Measurements from ENCODE around the gene CLEC20A.

Gene CLEC20A

GRCh38 chr1:178513278-178513983 lies 16.7 kb upstream of the CLEC20A start:
- no peak overlapping the region for H3K4ac ChIP-seq (ENCODE audit: low read depth, low read length)
- no peak overlapping the region for H3K4me3 ChIP-seq (ENCODE audit: low read length)
- no peak overlapping the region for H3K23ac ChIP-seq (ENCODE audit: low read length)
- H4K5ac ChIP-seq (ENCODE audit: low read length), result no peak overlapping the region
- WGBS (ENCODE audit: extremely low coverage, insufficient coverage, low lambda C conversion rate), result no CpG with 5 or more reads among the region's 14 CpGs
- H3K79me2 ChIP-seq (ENCODE audit: control insufficient read depth, insufficient read depth, low read length), result no peaks in the 10 kb centered on the region
- H4K8ac ChIP-seq (ENCODE audit: low read depth, low read length), result no peak overlapping the region
- peak; percentile 42 for DNase-seq
- no peak overlapping the region for H3K18ac ChIP-seq (ENCODE audit: low read length)
- no peak overlapping the region for H2BK5ac ChIP-seq (ENCODE audit: low read length)
- no peaks in the 10 kb centered on the region for H3K79me1 ChIP-seq (ENCODE audit: low read length)
- H2BK120ac ChIP-seq (ENCODE audit: low read depth, low read length), result no peak overlapping the region
- H3K27ac ChIP-seq (ENCODE audit: low read depth, low read length), result no peak overlapping the region
- H2AK5ac ChIP-seq (ENCODE audit: low read length), result no peak overlapping the region
- H2BK15ac ChIP-seq (replicated peaks; ENCODE audit: low read depth), result no peak overlapping the region
- H3K27me3 ChIP-seq (ENCODE audit: insufficient read depth, low read length, poor library complexity), result no peaks in the 10 kb centered on the region
- no peak overlapping the region for H3K9ac ChIP-seq (ENCODE audit: low read length)
- H3K36me3 ChIP-seq (ENCODE audit: control insufficient read depth, insufficient read depth, low read length), result no peaks in the 10 kb centered on the region
- no peaks in the 10 kb centered on the region for H3K4me1 ChIP-seq (ENCODE audit: control insufficient read depth, low read depth, low read length)
- H3K56ac ChIP-seq (ENCODE audit: low read length), result no peak overlapping the region
- H3K4me2 ChIP-seq (ENCODE audit: low read length), result no peak overlapping the region

DNA sequence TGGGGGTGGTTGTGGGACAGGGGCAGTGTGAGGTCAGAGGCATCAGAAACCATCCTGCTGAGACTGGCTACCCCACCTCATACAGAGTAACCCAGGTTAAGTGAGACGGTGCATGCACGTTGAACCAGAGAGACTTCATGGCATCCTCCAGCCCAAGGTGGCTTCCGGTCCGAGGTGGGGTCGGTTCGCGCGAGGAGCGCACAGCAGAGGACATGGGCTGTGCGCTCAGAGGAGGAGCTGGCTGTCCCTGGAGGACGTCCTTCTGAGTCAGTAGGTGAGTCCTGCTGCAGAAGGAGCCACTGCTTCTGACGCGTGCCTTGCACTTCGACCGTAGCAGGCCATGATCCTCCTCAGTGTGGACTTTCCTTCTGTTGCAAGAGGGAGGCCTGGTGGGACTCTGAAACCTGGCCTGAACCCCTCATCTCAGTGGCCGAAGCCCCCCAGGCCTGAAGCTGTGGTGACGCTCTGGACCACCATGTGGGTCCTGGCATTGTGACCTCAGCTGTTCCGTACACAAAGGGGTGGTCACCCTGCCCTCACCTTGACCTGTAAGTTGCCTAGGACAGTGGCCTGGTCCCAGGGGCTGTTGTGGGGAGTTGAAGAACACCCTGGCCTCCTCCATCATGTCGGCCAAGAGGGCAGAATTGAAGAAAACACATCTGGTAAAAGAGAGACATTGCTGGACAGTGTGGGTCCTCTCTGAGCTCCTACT lies 16.0 kb upstream of the CLEC20A start, which contains the start of gene TEX35:
Gene TEX35, plus strand, starts transcription at position 544 of the 712 bp plus-strand sequence. Its CDS starts 80 bp downstream, at position 624.
- H4K5ac ChIP-seq (ENCODE audit: low read length), result no peak within 1 kb of the TSS
- H3K18ac ChIP-seq (ENCODE audit: low read length), result no peak within 1 kb of the TSS
- no peak within 1 kb of the TSS for H3K4ac ChIP-seq (ENCODE audit: low read depth, low read length)
- H3K36me3 ChIP-seq (ENCODE audit: control insufficient read depth, insufficient read depth, low read length), result no peaks in the 10 kb centered on the region
- no peak within 1 kb of the TSS for H3K23ac ChIP-seq (ENCODE audit: low read length)
- H2BK5ac ChIP-seq (ENCODE audit: low read length), result no peak within 1 kb of the TSS
- H3K4me2 ChIP-seq (ENCODE audit: low read length), result no peak within 1 kb of the TSS
- no peak within 1 kb of the TSS for H2BK15ac ChIP-seq (replicated peaks; ENCODE audit: low read depth)
- no peak within 1 kb of the TSS for H3K56ac ChIP-seq (ENCODE audit: low read length)
- no peak within 1 kb of the TSS for H3K9ac ChIP-seq (ENCODE audit: low read length)
- H3K4me3 ChIP-seq (ENCODE audit: low read length), result no peak within 1 kb of the TSS
- H3K4me1 ChIP-seq (ENCODE audit: control insufficient read depth, low read depth, low read length), result no peaks in the 10 kb centered on the region
- no peak for DNase-seq
- no peaks in the 10 kb centered on the region for H3K27me3 ChIP-seq (ENCODE audit: insufficient read depth, low read length, poor library complexity)
- no peak within 1 kb of the TSS for H4K8ac ChIP-seq (ENCODE audit: low read depth, low read length)
- no peak within 1 kb of the TSS for H2BK120ac ChIP-seq (ENCODE audit: low read depth, low read length)
- no CpG with 5 or more reads among the region's 19 CpGs for WGBS (ENCODE audit: extremely low coverage, insufficient coverage, low lambda C conversion rate)
- H3K79me2 ChIP-seq (ENCODE audit: control insufficient read depth, insufficient read depth, low read length), result no peaks in the 10 kb centered on the region
- no peak within 1 kb of the TSS for H2AK5ac ChIP-seq (ENCODE audit: low read length)
- no peaks in the 10 kb centered on the region for H3K79me1 ChIP-seq (ENCODE audit: low read length)
- H3K27ac ChIP-seq (ENCODE audit: low read depth, low read length), result no peak within 1 kb of the TSS

- H3K27ac ChIP-seq (ENCODE audit: low read depth, low read length), result no peak overlapping the region
- no peaks in the 10 kb centered on the region for H3K79me2 ChIP-seq (ENCODE audit: control insufficient read depth, insufficient read depth, low read length)
- no CpG with 5 or more reads among the region's 4 CpGs for WGBS (ENCODE audit: extremely low coverage, insufficient coverage, low lambda C conversion rate)
- H3K23ac ChIP-seq (ENCODE audit: low read length), result no peak overlapping the region
- H4K8ac ChIP-seq (ENCODE audit: low read depth, low read length), result no peak overlapping the region
- no peaks in the 10 kb centered on the region for H3K36me3 ChIP-seq (ENCODE audit: control insufficient read depth, insufficient read depth, low read length)
- H3K9ac ChIP-seq (ENCODE audit: low read length), result no peak overlapping the region
- H3K27me3 ChIP-seq (ENCODE audit: insufficient read depth, low read length, poor library complexity), result no peaks in the 10 kb centered on the region
- DNase-seq, result no peak
- H3K4me2 ChIP-seq (ENCODE audit: low read length), result no peak overlapping the region
- no peak overlapping the region for H3K4me3 ChIP-seq (ENCODE audit: low read length)
- H2AK5ac ChIP-seq (ENCODE audit: low read length), result no peak overlapping the region
- no peak overlapping the region for H2BK15ac ChIP-seq (replicated peaks; ENCODE audit: low read depth)
- H3K79me1 ChIP-seq (ENCODE audit: low read length), result no peaks in the 10 kb centered on the region
- H2BK120ac ChIP-seq (ENCODE audit: low read depth, low read length), result no peak overlapping the region
- H3K56ac ChIP-seq (ENCODE audit: low read length), result no peak overlapping the region
- H4K5ac ChIP-seq (ENCODE audit: low read length), result no peak overlapping the region
- H2BK5ac ChIP-seq (ENCODE audit: low read length), result no peak overlapping the region
- peaks cover 2% of the 10 kb centered on the region for H3K4me1 ChIP-seq (ENCODE audit: control insufficient read depth, low read depth, low read length)
- H3K18ac ChIP-seq (ENCODE audit: low read length), result no peak overlapping the region
- no peak overlapping the region for H3K4ac ChIP-seq (ENCODE audit: low read depth, low read length)
Observed at GRCh38 chr1:178510155-178510554, 13.4 kb upstream of the CLEC20A start.

- Histone ChIP-seq H3K27me3 (ENCODE audit: insufficient read depth, low read length, poor library complexity) (no peaks in the 10 kb centered on the region), H4K8ac (ENCODE audit: low read depth, low read length) (no peak overlapping the region), H3K4me2 (ENCODE audit: low read length) (no peak overlapping the region), H3K4me3 (ENCODE audit: low read length) (no peak overlapping the region), H3K36me3 (ENCODE audit: control insufficient read depth, insufficient read depth, low read length) (no peaks in the 10 kb centered on the region), H3K79me2 (ENCODE audit: control insufficient read depth, insufficient read depth, low read length) (no peaks in the 10 kb centered on the region), H2BK5ac (ENCODE audit: low read length) (no peak overlapping the region), H2BK120ac (ENCODE audit: low read depth, low read length) (no peak overlapping the region), H3K4ac (ENCODE audit: low read depth, low read length) (no peak overlapping the region), H3K56ac (ENCODE audit: low read length) (no peak overlapping the region), H3K27ac (ENCODE audit: low read depth, low read length) (no peak overlapping the region), H3K23ac (ENCODE audit: low read length) (no peak overlapping the region), H3K79me1 (ENCODE audit: low read length) (no peaks in the 10 kb centered on the region), H3K9ac (ENCODE audit: low read length) (no peak overlapping the region), H3K18ac (ENCODE audit: low read length) (no peak overlapping the region), H2AK5ac (ENCODE audit: low read length) (no peak overlapping the region), H2BK15ac (replicated peaks; ENCODE audit: low read depth) (no peak overlapping the region), H3K4me1 (ENCODE audit: control insufficient read depth, low read depth, low read length) (peaks cover 2% of the 10 kb centered on the region), H4K5ac (ENCODE audit: low read length) (no peak overlapping the region)
- no CpG with 5 or more reads among the region's 5 CpGs for WGBS (ENCODE audit: extremely low coverage, insufficient coverage, low lambda C conversion rate)
- no peak for DNase-seq
Observed at GRCh38 chr1:178509414-178510007, 12.7 kb upstream of the CLEC20A start.

DNA sequence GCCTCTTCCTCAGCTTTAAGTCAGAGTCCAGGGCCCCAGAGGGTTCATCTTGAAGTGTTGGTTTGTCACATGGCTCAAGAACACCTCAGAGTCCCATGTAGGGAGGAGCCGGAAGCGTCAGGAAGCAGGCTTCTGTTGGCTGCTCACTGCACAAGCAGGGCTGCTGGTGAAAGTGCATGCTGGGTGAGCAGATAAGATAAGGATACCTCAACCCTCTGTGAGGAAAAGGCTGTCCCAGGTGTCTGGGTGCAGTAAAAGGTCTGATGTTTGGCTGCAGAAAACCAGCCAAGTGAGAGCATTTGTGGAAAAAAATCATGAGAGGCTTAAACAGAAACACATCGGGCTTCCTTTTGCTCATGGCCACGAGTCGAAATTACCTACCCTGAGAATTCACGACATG lies 9.9 kb upstream of the CLEC20A start:
- Histone ChIP-seq H3K4me2 (ENCODE audit: low read length) (no peak overlapping the region), H4K5ac (ENCODE audit: low read length) (no peak overlapping the region), H3K4me3 (ENCODE audit: low read length) (no peak overlapping the region), H3K36me3 (ENCODE audit: control insufficient read depth, insufficient read depth, low read length) (no peaks in the 10 kb centered on the region), H4K8ac (ENCODE audit: low read depth, low read length) (no peak overlapping the region), H3K27ac (ENCODE audit: low read depth, low read length) (no peak overlapping the region), H3K79me2 (ENCODE audit: control insufficient read depth, insufficient read depth, low read length) (no peaks in the 10 kb centered on the region), H3K79me1 (ENCODE audit: low read length) (no peaks in the 10 kb centered on the region), H2BK15ac (replicated peaks; ENCODE audit: low read depth) (no peak overlapping the region), H3K4me1 (ENCODE audit: control insufficient read depth, low read depth, low read length) (peaks cover 2% of the 10 kb centered on the region), H3K4ac (ENCODE audit: low read depth, low read length) (no peak overlapping the region), H2BK120ac (ENCODE audit: low read depth, low read length) (no peak overlapping the region), H3K23ac (ENCODE audit: low read length) (no peak overlapping the region), H2AK5ac (ENCODE audit: low read length) (no peak overlapping the region), H3K56ac (ENCODE audit: low read length) (no peak overlapping the region), H3K9ac (ENCODE audit: low read length) (no peak overlapping the region), H3K18ac (ENCODE audit: low read length) (no peak overlapping the region), H2BK5ac (ENCODE audit: low read length) (no peak overlapping the region), H3K27me3 (ENCODE audit: insufficient read depth, low read length, poor library complexity) (no peaks in the 10 kb centered on the region)
- peak; percentile 89 for DNase-seq
- no CpG with 5 or more reads among the region's 6 CpGs for WGBS (ENCODE audit: extremely low coverage, insufficient coverage, low lambda C conversion rate)
